IMR-90 (cell line): ENCODE results near the gene PRPF4. TPM values are rescaled to one million over a fixed set of nuclear protein-coding genes. Genes with fewer than 3 reads are reported as not detected.
A peak's percentile ranks its signal among the peaks of the same experiment; 100 is the strongest.

Experiments
- ATAC-seq: fragments of 200-7000 bp; cut with Tn5 transposase; 2 replicates; pipeline ENCODE4 v1.9.1; 2020; ENCODE audit warnings: low read depth, mild to moderate bottlenecking, moderate library complexity
- BruUV-seq: library from RNA; stranded (reverse); fragments of 400-500 nt; replicated peaks from 2 replicates; lab custom pipeline; 2021; lab: Mats Ljungman, UMichigan
- CTCF ChIA-PET: fragments of 300-600 bp; formaldehyde crosslinking; extraction: SDS; loops from one replicate; lab custom pipeline; 2021; ENCODE audit warnings: antibody characterized with exemption; lab: Yijun Ruan, JAX
- POLR2A ChIA-PET: fragments of 300-600 bp; sonication (Branson Sonifier 250); formaldehyde crosslinking; loops from one replicate; lab custom pipeline; 2022; ENCODE audit warnings: antibody characterized with exemption; ENCODE audit not compliant: unreplicated experiment; lab: Charles Lee
- DNase-seq: peaks from one replicate; pipeline ENCODE4 v3.0.0; 2013
- H2AFZ ChIP-seq: replicated peaks from 2 replicates; pipeline ENCODE3; 2013; ENCODE audit warnings: low read length, mild to moderate bottlenecking; ENCODE audit not compliant: poor library complexity
- H2AK5ac ChIP-seq: 2 replicates; pipeline ENCODE4 v1.6.1; 2013; ENCODE audit warnings: low read depth, low read length, inconsistent platforms
- H2AK9ac ChIP-seq: replicated peaks from 2 replicates; pipeline ENCODE3; 2013; ENCODE audit warnings: mild to moderate bottlenecking, low read depth, low read length, moderate library complexity; ENCODE audit not compliant: poor library complexity
- H2BK120ac ChIP-seq: 2 replicates; pipeline ENCODE4 v1.6.1; 2013; ENCODE audit warnings: low read depth, low read length, inconsistent platforms
- H2BK15ac ChIP-seq: 3 replicates; pipeline ENCODE4 v1.6.1; 2013; ENCODE audit warnings: low read depth, low read length, inconsistent platforms
- H2BK20ac ChIP-seq: 2 replicates; pipeline ENCODE4 v1.6.1; 2013; ENCODE audit warnings: low read depth, mild to moderate bottlenecking, inconsistent platforms, low read length, moderate library complexity
- H2BK5ac ChIP-seq: 2 replicates; pipeline ENCODE4 v1.6.1; 2013; ENCODE audit warnings: mild to moderate bottlenecking, low read depth, low read length, inconsistent platforms; ENCODE audit not compliant: poor library complexity, severe bottlenecking
- H3K14ac ChIP-seq: replicated peaks from 2 replicates; pipeline ENCODE4 v1.6.1; 2013; ENCODE audit warnings: low read depth, low read length, inconsistent platforms
- H3K18ac ChIP-seq: 2 replicates; pipeline ENCODE4 v1.6.1; 2013; ENCODE audit warnings: low read depth, low read length, control low read depth
- H3K23ac ChIP-seq: 2 replicates; pipeline ENCODE4 v1.6.1; 2013; ENCODE audit warnings: low read depth, low read length, inconsistent platforms
- H3K27ac ChIP-seq: 2 replicates; pipeline ENCODE4 v1.5.1; 2013; ENCODE audit warnings: mild to moderate bottlenecking, control low read depth, low read length; ENCODE audit not compliant: insufficient read depth
- H3K27me3 ChIP-seq: 2 replicates; pipeline ENCODE4 v1.6.1; 2013; ENCODE audit warnings: low read length; ENCODE audit not compliant: control insufficient read depth, insufficient read depth
- H3K36me3 ChIP-seq: 2 replicates; pipeline ENCODE4 v1.6.1; 2013; ENCODE audit warnings: low read length, mixed read lengths; ENCODE audit not compliant: control insufficient read depth, insufficient read depth
- H3K4ac ChIP-seq: 2 replicates; pipeline ENCODE4 v1.6.1; 2013; ENCODE audit warnings: low read depth, low read length, inconsistent platforms
- H3K4me1 ChIP-seq: 2 replicates; pipeline ENCODE4 v1.6.1; 2013; ENCODE audit warnings: low read length, mixed read lengths; ENCODE audit not compliant: control insufficient read depth, insufficient read depth
- H3K4me2 ChIP-seq: 2 replicates; pipeline ENCODE4 v1.6.1; 2013; ENCODE audit warnings: low read depth, mild to moderate bottlenecking, control low read depth, low read length, moderate library complexity
- H3K4me3 ChIP-seq: 2 replicates; pipeline ENCODE4 v1.5.1; 2013; ENCODE audit warnings: low read depth, mild to moderate bottlenecking, control low read depth, low read length, moderate library complexity; ENCODE audit not compliant: insufficient read depth
- H3K56ac ChIP-seq: 2 replicates; pipeline ENCODE4 v1.6.1; 2013; ENCODE audit warnings: low read length, inconsistent platforms; ENCODE audit not compliant: insufficient read depth; ENCODE audit errors: extremely low read depth
- H3K79me1 ChIP-seq, 2 experiments: 2 replicates each; pipeline ENCODE4 v1.6.1; 2013; ENCODE audit warnings: low read length in 2 of 2, inconsistent platforms in 1 of 2, low read depth in 1 of 2
- H3K9ac ChIP-seq: 2 replicates; pipeline ENCODE4 v1.6.1; 2013; ENCODE audit warnings: low read depth, low read length, control low read depth
- H3K9me1 ChIP-seq: 2 replicates; pipeline ENCODE4 v1.6.1; 2013; ENCODE audit warnings: low read length, inconsistent platforms; ENCODE audit not compliant: insufficient read depth
- H3K9me3 ChIP-seq: 2 replicates; pipeline ENCODE4 v1.6.1; 2013; ENCODE audit warnings: low read length; ENCODE audit not compliant: control insufficient read depth, insufficient read depth
- H4K20me1 ChIP-seq: 2 replicates; pipeline ENCODE4 v1.6.1; 2013; ENCODE audit warnings: low read length, inconsistent platforms; ENCODE audit not compliant: insufficient read depth
- H4K5ac ChIP-seq: 2 replicates; pipeline ENCODE4 v1.6.1; 2013; ENCODE audit warnings: mild to moderate bottlenecking, low read depth, low read length, control low read depth
- H4K8ac ChIP-seq, 2 experiments: 2 replicates each; pipeline ENCODE4 v1.6.1; 2013; ENCODE audit warnings: low read depth in 2 of 2, low read length in 2 of 2, control low read depth in 1 of 2, inconsistent platforms in 1 of 2
- H4K91ac ChIP-seq: 2 replicates; pipeline ENCODE4 v1.6.1; 2013; ENCODE audit warnings: low read depth, low read length, inconsistent platforms; ENCODE audit not compliant: insufficient read depth
- BHLHE40 ChIP-seq: fragments of 150-350 bp; IDR thresholded peaks from 2 replicates; pipeline ENCODE4 v1.6.1; 2016; ENCODE audit warnings: mild to moderate bottlenecking, low read depth, low read length
- CEBPB ChIP-seq: IDR thresholded peaks from 2 replicates; pipeline ENCODE4 v1.6.1; 2012; ENCODE audit warnings: low read depth, low read length, improper control_type of control experiment
- CHD1 ChIP-seq: IDR thresholded peaks from 2 replicates; pipeline ENCODE4 v1.6.1; 2012; ENCODE audit warnings: low read depth, low read length, improper control_type of control experiment
- CTCF ChIP-seq: conservative IDR thresholded peaks from 2 replicates; pipeline ENCODE4 v1.5.1; 2012; ENCODE audit warnings: mild to moderate bottlenecking, low read depth, low read length, improper control_type of control experiment
- ELK1 ChIP-seq: fragments of 150-350 bp; IDR thresholded peaks from 2 replicates; pipeline ENCODE4 v1.6.1; 2016; ENCODE audit warnings: low read depth, mild to moderate bottlenecking, low read length, moderate library complexity, borderline replicate concordance
- FOS ChIP-seq: fragments of 150-350 bp; IDR thresholded peaks from 2 replicates; pipeline ENCODE4 v1.6.1; 2016; ENCODE audit warnings: low read depth, low read length
- MAFK ChIP-seq: IDR thresholded peaks from 2 replicates; pipeline ENCODE4 v1.6.1; 2012; ENCODE audit warnings: low read depth, low read length, improper control_type of control experiment
- MAZ ChIP-seq: IDR thresholded peaks from 2 replicates; pipeline ENCODE4 v1.6.1; 2012; ENCODE audit warnings: low read depth, mild to moderate bottlenecking, low read length, improper control_type of control experiment, moderate library complexity, borderline replicate concordance
- MXI1 ChIP-seq: IDR thresholded peaks from 2 replicates; pipeline ENCODE4 v1.6.1; 2012; ENCODE audit warnings: low read depth, mild to moderate bottlenecking, low read length, moderate library complexity, borderline replicate concordance
- NFE2L2 ChIP-seq: fragments of 150-350 bp; IDR thresholded peaks from 2 replicates; pipeline ENCODE4 v1.6.1; 2016; ENCODE audit warnings: low read depth, mild to moderate bottlenecking, low read length
- POLR2A ChIP-seq: IDR thresholded peaks from 2 replicates; pipeline ENCODE4 v1.6.1; 2012; ENCODE audit warnings: mild to moderate bottlenecking, low read depth, low read length
- RAD21 ChIP-seq: IDR thresholded peaks from 2 replicates; pipeline ENCODE4 v1.6.1; 2012; ENCODE audit warnings: low read length, improper control_type of control experiment
- RCOR1 ChIP-seq: IDR thresholded peaks from 2 replicates; pipeline ENCODE4 v1.6.1; 2012; ENCODE audit warnings: mild to moderate bottlenecking, low read length, improper control_type of control experiment; ENCODE audit not compliant: insufficient replicate concordance
- RFX5 ChIP-seq: IDR thresholded peaks from 2 replicates; pipeline ENCODE4 v1.8.0; 2012; ENCODE audit warnings: low read depth, mild to moderate bottlenecking, low read length, moderate library complexity
- SMC3 ChIP-seq: fragments of 150-350 bp; IDR thresholded peaks from 2 replicates; pipeline ENCODE4 v1.6.1; 2016; ENCODE audit warnings: low read depth, mild to moderate bottlenecking, antibody characterized with exemption, low read length, moderate library complexity
- USF2 ChIP-seq: fragments of 150-350 bp; IDR thresholded peaks from 2 replicates; pipeline ENCODE4 v1.6.1; 2017; ENCODE audit warnings: mild to moderate bottlenecking, antibody characterized with exemption, low read length, low read depth
- WGBS, 2 experiments: methylation state at CpG; one replicate each; pipeline versions ENCODE4 v1.1.5 to v1.1.7; 2013; ENCODE audit warnings: missing lambda C conversion rate in 2 of 2; ENCODE audit not compliant: insufficient read length in 1 of 2; ENCODE audit errors: extremely low coverage in 2 of 2; 5-methylcytosine and 5-hydroxymethylcytosine counted together
- dilution Hi-C: fragments of 300-500 bp; cut with HindIII; formaldehyde crosslinking; loops from one replicate; pipeline ENCODE4 v1.14.3; 2018; ENCODE audit warnings: low sequenced_read_pairs; ENCODE audit not compliant: unreplicated experiment
- in situ Hi-C: fragments of 300-500 bp; cut with MboI; formaldehyde crosslinking; loops from 3 replicates; pipeline ENCODE4 v1.14.3; 2019; ENCODE audit warnings: low sequenced_read_pairs, inconsistent platforms, mixed read lengths
- intact Hi-C: fragments of 100-400 bp; cut with micrococcal nuclease; formaldehyde crosslinking; loops from 2 replicates; pipeline ENCODE4 v1.10.0; 2022
- polyA plus RNA-seq, 3 experiments: library from polyadenylated mRNA; depleted of rRNA; stranded (reverse); fragments of >200 nt; gene quantifications; 2 replicates each; pipeline ENCODE4 v1.2.3, GENCODE V29; 2012; ENCODE audit warnings: low replicate concordance in 1 of 3
- total RNA-seq: library from RNA; depleted of rRNA; stranded (reverse); fragments of >200 nt; gene quantifications from 2 replicates; pipeline ENCODE4 v1.2.3, GENCODE V29; 2012

PRPF4 gene
- total and polyA plus RNA-seq, 2 of the 4 experiments (the other 2 are of a cell fraction), result 21.4 to 38.0 TPM

GRCh38 chr9:113307396-113307975 is 32.0 kb downstream of the PRPF4 start:
- Histone ChIP-seq H3K9me1 (no peaks in the 10 kb centered on the region), H2BK120ac (no peak overlapping the region), H2AK5ac (no peak overlapping the region), H4K5ac (no peak overlapping the region), H3K14ac (no peak overlapping the region), H3K56ac (no peak overlapping the region), H3K9ac (no peak overlapping the region), H2BK20ac (no peak overlapping the region), H3K27ac (no peak overlapping the region), H3K4me1 (no peaks in the 10 kb centered on the region), H4K91ac (no peak overlapping the region), H3K4me3 (no peak overlapping the region), H3K27me3 (peaks cover 14% of the 10 kb centered on the region; the same call in 1 of the 2 replicates), H3K9me3 (no peaks in the 10 kb centered on the region), H3K18ac (no peak overlapping the region), H3K23ac (no peak overlapping the region), H2BK5ac (no peak overlapping the region), H3K79me1 (no peaks in the 10 kb centered on the region), H3K4me2 (no peak overlapping the region), H2AK9ac (no peak overlapping the region), H4K8ac (no peak overlapping the region), H3K36me3 (no peaks in the 10 kb centered on the region), H4K20me1 (no peaks in the 10 kb centered on the region), H2BK15ac (no peak overlapping the region), H2AFZ (peak overlapping the region; percentile 21), H3K4ac (no peak overlapping the region)
- ChIA-PET CTCF (no interaction called here), POLR2A (no interaction called here)
- TF ChIP-seq MXI1 (no peak), RAD21 (no peak), ELK1 (no peak), CEBPB (no peak), NFE2L2 (no peak), SMC3 (no peak), USF2 (no peak), MAFK (no peak), CHD1 (no peak), FOS (no peak), BHLHE40 (no peak), MAZ (no peak), CTCF (no peak), RCOR1 (no peak), POLR2A (no peak), RFX5 (no peak)
- in situ Hi-C loops, result loop anchor here (10.0 kb wide), 1 partner anchor 347 kb away; no protein-coding TSS in a partner anchor
- intact Hi-C loops, result no loop called here
- 60% methylated on average over 2 of the region's 8 CpGs; no CpG with 5 or more reads in 1 of the 2 experiments for WGBS, 2 experiments
- no TSS peak for BruUV-seq
- DNase-seq (no peak), ATAC-seq (no peak)
- dilution Hi-C loops, result no loop called here
